ENCODE data around the gene SLC39A5.
"Not testable (repeated sequence)": the region's sequence is repeated elsewhere in the genome, so short reads cannot be mapped to it uniquely, and the experiment has no call there.

The SLC39A5 gene

DNA sequence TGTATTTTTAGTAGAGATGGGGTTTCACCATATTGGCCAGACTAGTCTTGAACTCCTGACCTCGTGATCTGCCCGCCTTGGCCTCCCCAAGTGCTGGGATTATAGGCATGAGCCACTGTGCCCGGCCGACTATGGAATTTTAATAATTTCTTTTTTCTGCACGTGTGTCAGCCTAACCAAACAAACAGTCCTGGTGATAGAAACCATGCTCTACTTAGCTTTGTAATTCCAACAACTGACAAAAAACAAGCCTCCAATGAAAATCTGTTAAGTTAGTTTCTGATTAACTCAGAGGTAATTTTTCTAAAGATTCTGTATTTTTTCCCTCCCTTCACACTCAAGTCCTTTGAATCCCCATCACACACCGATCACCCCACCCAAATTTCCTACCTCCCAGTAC lies 52.2 kb downstream of the SLC39A5 start:
- no peak for FAIRE-seq

DNA sequence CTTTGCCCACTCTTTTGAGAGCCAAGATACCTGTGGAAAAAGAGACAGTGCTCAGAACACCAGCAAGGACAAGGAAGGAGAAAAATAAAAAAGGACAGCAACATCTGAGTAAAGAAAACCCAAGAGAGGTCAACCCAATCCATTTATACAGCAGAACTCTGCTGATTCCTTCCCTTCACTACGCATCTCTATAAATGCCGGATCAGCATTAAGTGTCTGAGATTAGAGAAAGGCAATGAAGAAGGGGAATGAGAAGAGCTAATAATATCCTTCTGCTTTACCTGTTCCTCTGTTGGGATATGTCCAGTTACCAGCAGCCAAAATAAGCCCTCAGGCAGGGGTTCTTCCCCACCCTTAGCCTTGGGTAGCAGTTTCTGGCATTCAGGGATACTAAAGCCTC lies 52.7 kb downstream of the SLC39A5 start:
- FAIRE-seq, result no peak

DNA sequence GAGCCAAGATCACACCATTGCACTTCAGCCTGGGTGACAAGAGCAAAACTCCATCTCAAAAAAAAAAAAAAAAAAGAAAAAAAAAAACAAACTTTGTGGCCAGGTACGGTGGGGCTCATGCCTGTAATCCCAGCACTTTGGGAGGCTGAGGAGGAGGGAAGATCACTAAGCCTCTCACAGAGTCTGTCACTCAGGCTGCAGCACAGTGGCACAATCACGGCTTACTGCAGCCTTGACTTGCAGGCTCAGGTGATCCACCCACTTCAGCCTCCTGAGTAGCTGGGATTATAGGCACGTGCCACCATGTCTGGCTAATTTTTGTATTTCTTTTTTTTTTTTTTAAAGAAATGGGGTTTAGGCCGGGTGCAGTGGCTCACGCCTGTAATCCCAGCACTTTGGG lies 54.4 kb downstream of the SLC39A5 start:
- FAIRE-seq, result not testable (repeated sequence)

DNA sequence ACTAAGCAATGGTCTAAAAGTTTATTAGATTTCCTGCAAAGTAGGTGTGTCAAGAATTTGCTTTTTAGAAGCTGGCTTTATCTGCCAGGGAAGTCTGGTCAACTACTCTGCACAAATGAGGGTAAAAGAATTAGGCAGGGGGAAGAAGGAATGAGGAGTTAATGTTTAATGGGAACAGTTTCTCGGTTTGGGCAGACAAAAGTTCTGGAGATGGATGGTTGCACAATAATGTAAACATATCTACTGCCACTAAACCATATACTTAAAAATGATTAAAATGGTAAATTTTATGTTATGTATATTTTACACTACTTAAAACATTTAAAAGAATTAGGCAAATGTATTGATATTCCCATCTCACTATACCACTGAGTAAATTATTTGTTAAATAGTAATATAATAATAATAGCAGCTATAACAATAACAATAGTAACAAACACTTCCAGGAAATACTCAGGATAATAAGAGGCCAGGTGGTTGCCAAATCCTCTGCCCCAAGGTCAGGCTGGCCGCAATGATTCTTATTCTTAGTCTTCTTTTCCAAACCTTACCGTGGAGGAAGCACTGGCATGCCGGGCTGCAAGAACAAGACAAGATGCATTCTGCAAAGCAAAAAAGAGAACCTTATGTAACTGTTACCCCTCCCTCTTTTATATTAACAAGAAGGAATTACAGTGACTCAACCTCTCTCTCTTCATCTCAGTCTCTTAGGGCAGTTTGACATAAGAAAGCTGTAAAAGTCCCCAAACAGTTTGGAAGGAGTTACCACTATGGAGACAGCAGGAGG lies 56.4 kb downstream of the SLC39A5 start:
- FAIRE-seq, result no peak
